Gastrocnemius medialis (tissue), 4 donors: ENCODE data around the gene SIPA1L2.

Source experiments
- POLR2A ChIP-seq, 2 donors: fragments of 450-650 bp; IDR thresholded peaks; one replicate each; pipeline ENCODE4 v1.6.1; 2017; ENCODE audit warnings: antibody characterized with exemption in 2 of 2, mild to moderate bottlenecking in 2 of 2, moderate library complexity in 2 of 2
- TF ChIP-seq, protein P1 (sequence below), 5 experiments: fragments of 450-650 bp in 3 of 5; fragments of 200-600 bp in 2 of 5; sonication (generic) in 2 of 5; IDR thresholded peaks in 4 of 5; conservative IDR thresholded peaks in 1 of 5; 1 replicate in 4 of 5; 2 replicates in 1 of 5; pipeline ENCODE4 v1.5.1; 2016 to 2019; ENCODE audit warnings: antibody characterized with exemption in 5 of 5, mild to moderate bottlenecking in 3 of 5, moderate library complexity in 3 of 5

DNA sequence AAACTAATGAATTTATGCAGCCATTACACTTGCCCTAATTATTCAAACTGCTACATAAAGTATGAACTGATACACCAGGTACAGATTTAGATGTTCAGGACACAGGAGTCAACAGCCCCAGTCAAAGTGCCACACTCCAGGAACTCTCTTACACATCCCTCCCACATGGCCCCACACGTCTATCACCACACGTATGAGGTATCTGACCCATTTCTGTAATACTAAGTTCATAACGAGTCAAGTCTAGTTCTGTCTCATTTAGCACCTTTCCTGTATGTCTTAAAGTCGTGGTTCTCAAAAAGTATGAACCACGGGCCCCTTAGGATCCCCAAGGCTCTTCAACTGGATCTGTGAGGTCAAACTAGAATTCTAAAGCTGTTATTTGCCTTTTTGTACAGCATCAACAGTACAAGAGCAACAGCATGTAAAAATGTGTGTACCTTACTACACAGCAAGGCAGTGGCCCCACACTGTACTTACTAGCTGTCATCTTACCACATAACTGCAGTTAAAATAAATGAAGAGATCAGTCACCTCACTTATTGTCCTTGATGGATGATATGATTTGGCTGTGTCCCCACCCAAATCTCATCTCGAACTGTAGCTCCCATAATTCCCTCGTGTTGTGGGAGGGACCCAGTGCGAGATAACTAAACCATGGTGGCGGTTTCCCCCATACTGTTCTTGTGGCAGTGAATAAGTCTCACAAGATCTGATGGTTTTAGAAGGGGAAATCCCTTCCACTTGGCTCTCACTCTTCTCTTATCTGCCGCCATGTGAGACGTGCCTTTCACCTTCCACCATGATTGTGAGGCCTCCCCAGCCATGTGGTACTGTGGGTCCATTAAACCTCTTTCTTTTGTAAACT lies 42.6 kb downstream of the SIPA1L2 start:
- TF ChIP-seq, protein P1, sequence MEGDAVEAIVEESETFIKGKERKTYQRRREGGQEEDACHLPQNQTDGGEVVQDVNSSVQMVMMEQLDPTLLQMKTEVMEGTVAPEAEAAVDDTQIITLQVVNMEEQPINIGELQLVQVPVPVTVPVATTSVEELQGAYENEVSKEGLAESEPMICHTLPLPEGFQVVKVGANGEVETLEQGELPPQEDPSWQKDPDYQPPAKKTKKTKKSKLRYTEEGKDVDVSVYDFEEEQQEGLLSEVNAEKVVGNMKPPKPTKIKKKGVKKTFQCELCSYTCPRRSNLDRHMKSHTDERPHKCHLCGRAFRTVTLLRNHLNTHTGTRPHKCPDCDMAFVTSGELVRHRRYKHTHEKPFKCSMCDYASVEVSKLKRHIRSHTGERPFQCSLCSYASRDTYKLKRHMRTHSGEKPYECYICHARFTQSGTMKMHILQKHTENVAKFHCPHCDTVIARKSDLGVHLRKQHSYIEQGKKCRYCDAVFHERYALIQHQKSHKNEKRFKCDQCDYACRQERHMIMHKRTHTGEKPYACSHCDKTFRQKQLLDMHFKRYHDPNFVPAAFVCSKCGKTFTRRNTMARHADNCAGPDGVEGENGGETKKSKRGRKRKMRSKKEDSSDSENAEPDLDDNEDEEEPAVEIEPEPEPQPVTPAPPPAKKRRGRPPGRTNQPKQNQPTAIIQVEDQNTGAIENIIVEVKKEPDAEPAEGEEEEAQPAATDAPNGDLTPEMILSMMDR (IDR thresholded peaks at IDR 0.05 in 4 of 5, conservative IDR thresholded peaks at IDR 0.05 in 1 of 5) = no peak
- TF ChIP-seq POLR2A (IDR thresholded peaks at IDR 0.05) = no peak
